T-helper 2 cell treated with Interferon-gamma antibody and Interleukin-4, amounts not matched to agents 5 μg/mL and 100 μg/mL, for 36 hours (primary cell): ENCODE measurements around the gene SLC26A11.

ENCODE experiments used
- DNase-seq: peaks from one replicate; pipeline ENCODE4 v3.0.0; 2021; ENCODE audit warnings: low spot score
- H3K27ac Mint-ChIP-seq: one replicate; pipeline ENCODE4 v1.8.0; 2021; ENCODE audit warnings: mild to moderate bottlenecking, mixed read lengths
- H3K27me3 Mint-ChIP-seq: one replicate; pipeline ENCODE4 v1.8.0; 2021; ENCODE audit warnings: low read depth, mixed read lengths
- H3K36me3 Mint-ChIP-seq: one replicate; pipeline ENCODE4 v1.8.0; 2021; ENCODE audit warnings: low read depth, mixed read lengths
- H3K4me1 Mint-ChIP-seq: one replicate; pipeline ENCODE4 v1.8.0; 2021; ENCODE audit warnings: low read depth, mixed read lengths
- H3K4me3 Mint-ChIP-seq: one replicate; pipeline ENCODE4 v1.8.0; 2022; ENCODE audit warnings: mild to moderate bottlenecking, moderate library complexity, mixed read lengths
- H3K9me3 Mint-ChIP-seq: one replicate; pipeline ENCODE4 v1.8.0; 2021; ENCODE audit warnings: mixed read lengths

Gene SLC26A11

DNA sequence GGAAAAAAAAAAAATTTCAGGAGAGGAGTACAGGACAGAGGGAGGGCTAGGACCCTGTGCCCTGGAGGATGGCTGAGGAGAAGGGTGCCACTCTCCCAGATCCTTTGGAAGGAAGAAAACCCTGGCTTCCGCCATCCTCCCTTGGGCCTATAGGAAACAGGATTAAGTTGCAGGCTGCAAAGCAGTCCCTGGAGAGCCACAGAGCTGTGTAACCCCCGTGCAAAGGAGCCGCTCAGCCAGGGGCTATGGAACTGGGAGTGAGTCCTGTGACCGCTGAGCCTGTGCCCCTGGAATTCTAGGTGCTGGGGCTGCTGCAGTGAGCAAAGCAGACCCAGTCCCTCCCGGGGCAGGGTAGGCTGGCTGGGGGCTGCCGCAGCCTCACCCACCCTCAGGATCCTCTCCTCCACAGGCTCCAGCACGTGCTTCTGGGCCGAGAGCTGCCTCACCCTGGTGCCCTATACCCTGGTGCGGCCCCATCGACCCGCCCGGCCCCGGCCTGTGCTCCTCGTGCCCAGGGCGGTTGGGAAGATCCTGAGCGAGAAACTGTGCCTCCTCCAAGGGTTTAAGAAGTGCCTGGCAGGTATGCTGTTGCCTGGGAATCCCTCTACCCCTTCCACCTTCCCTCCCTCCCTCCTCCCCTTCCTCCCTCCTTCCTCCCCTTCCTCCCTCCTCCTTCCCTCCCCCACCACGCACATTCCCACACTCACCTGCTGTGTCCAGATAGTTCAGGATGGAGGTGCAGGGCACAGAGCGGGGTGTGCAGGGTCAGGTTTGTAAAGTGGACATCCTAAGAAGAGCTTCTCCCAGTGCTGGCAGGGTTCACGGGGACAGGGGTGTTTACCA is 15.4 kb upstream of the SLC26A11 start:
- Mint-ChIP-seq H3K4me1 (no peaks in the 10 kb centered on the region), H3K9me3 (no peaks in the 10 kb centered on the region), H3K36me3 (peaks cover 2% of the 10 kb centered on the region), H3K27ac (no peak overlapping the region), H3K27me3 (no peaks in the 10 kb centered on the region), H3K4me3 (no peak overlapping the region)
- DNase-seq = no peak

DNA sequence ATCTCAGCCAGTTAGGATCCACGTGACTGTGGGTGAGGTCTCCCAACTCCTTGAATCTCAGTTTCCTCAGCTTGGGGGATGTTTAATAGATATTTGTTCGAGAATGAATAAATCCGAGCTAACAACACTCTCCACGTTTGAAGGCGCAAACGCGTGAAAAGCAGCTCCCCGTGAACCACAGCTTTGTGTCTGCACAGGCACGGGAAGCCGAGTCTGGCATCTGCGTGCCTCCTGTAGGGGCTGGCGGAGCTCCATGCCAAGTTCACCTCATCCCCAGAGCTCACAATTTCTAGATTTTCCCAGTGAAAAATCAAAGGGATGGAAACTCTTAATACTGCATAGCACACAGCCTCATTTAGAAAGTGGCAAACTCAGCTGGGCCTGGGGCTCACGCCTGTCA is 14.4 kb upstream of the SLC26A11 start:
- Mint-ChIP-seq H3K4me3 (no peak overlapping the region), H3K36me3 (peaks cover 4% of the 10 kb centered on the region)

DNA sequence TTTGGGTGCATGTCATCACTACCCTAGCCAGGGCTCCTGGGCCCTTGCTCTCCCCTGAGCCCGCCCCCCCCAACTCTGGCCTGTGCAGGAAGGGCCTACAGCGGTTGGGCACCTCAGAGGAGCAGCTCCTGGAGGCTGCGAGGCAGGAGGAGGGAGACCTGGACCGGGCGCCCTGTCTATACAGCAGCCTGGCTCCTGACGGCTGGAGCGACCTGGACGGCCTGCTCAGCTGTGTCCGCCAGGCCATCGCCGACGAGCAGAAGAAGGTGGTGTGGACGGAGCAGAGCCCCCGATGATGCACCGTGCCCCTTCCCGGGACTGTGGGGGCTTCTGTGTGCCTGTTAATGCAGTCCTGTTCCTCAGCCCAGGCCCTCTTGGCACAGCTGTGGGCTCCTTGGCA is 12.2 kb upstream of the SLC26A11 start:
- Mint-ChIP-seq H3K9me3 (no peaks in the 10 kb centered on the region), H3K4me3 (no peak overlapping the region)

More for the DNA sequence above, 14.4 kb upstream of the SLC26A11 start:
- Mint-ChIP-seq H3K4me1 (no peaks in the 10 kb centered on the region), H3K27ac (no peak overlapping the region), H3K27me3 (no peaks in the 10 kb centered on the region), H3K9me3 (no peaks in the 10 kb centered on the region)
- DNase-seq = no peak

DNA sequence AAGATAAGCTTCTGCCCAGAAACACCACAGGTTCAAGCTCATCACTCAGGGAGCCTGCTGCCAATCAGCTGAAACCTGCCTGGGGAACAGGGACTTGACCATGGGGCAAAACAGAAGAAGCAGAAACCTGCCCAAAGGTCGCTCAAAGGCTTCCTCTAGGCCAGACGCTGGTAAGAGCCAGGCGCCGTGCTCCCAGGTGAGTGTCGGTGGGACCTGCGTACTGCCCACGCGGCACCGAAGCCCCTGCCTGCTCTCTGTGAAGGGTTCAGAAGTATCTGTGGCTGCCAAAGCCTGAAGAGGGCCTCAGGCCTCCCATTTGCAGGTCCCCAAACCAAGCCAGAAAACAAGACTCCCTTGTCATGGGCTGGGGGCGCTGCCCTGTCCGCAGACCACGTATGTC is 10.5 kb upstream of the SLC26A11 start:
- H3K4me3 Mint-ChIP-seq = no peak overlapping the region
- no peak for DNase-seq
- no peaks in the 10 kb centered on the region for H3K9me3 Mint-ChIP-seq
- H3K27ac Mint-ChIP-seq = no peak overlapping the region
- H3K4me1 Mint-ChIP-seq = no peaks in the 10 kb centered on the region
- H3K27me3 Mint-ChIP-seq = no peaks in the 10 kb centered on the region
- H3K36me3 Mint-ChIP-seq = peaks cover 7% of the 10 kb centered on the region

More for the DNA sequence above, 12.2 kb upstream of the SLC26A11 start:
- no peaks in the 10 kb centered on the region for H3K4me1 Mint-ChIP-seq
- DNase-seq = no peak
- H3K27me3 Mint-ChIP-seq = no peaks in the 10 kb centered on the region
- no peak overlapping the region for H3K27ac Mint-ChIP-seq
- peaks cover 7% of the 10 kb centered on the region for H3K36me3 Mint-ChIP-seq

DNA sequence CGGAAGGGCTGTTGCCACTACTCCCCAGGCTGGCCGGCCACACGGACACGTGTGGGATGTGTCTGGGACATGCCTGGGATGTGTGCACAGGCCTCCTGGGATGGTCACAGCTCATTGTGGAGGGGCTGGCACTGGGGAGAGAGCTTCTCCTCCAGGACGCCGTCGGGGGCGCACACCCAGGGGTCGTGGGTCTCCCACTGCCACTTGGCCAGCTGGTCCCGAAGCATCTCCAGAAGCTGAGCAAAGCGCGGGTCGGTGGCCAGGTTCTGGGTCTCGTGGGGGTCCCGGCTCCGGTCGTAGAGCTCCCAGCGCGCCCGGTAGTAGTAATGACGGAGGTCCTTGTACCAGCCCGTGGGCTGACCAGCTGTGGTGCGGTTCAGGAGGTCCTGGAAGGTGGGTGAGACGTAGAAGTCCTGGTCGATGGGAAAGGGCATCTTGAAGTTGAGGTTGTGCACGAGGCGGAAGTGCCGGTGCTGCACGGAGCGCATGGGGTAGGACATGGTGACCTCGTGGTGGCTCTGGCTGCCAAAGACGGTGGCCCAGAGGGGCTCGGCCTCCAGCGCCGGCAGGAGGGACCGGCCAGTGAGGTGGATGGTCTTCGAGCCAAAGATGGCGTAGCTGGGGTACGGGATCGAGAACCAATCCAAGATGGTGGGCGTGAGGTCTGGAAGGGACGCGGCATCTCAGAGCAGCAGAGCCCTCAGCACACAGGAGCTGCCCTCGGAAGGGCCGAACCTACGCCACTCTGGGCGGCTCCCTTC is 9.7 kb upstream of the SLC26A11 start:
- no peak overlapping the region for H3K4me3 Mint-ChIP-seq
- no peaks in the 10 kb centered on the region for H3K9me3 Mint-ChIP-seq
- H3K27ac Mint-ChIP-seq = no peak overlapping the region
- no peak for DNase-seq
- peaks cover 7% of the 10 kb centered on the region for H3K36me3 Mint-ChIP-seq
- H3K27me3 Mint-ChIP-seq = no peaks in the 10 kb centered on the region
- H3K4me1 Mint-ChIP-seq = no peaks in the 10 kb centered on the region

DNA sequence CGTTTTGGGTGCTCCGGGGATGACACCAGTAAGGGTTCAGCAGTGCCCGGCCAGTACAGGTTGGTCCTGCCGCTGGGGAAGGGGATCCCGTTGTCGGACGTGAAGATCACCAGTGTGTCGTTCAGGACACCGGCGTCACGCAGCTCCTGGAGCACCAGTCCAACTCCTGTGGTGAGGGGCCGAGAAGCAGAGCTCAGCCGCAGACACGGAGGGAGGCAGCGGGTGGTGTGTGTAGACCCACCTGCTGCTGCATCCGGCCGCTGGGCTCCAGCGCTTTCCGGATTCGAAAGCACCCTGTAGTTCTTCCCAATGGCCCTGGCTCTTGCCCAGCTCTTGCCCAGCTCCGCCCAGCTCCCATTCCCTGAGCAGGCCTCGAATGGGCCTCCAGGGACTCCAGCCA is 8.1 kb upstream of the SLC26A11 start:
- no peak for DNase-seq
- no peaks in the 10 kb centered on the region for H3K9me3 Mint-ChIP-seq
- H3K4me3 Mint-ChIP-seq = no peak overlapping the region
- H3K4me1 Mint-ChIP-seq = no peaks in the 10 kb centered on the region
- H3K27ac Mint-ChIP-seq = no peak overlapping the region
- no peaks in the 10 kb centered on the region for H3K27me3 Mint-ChIP-seq
- H3K36me3 Mint-ChIP-seq = peaks cover 12% of the 10 kb centered on the region

DNA sequence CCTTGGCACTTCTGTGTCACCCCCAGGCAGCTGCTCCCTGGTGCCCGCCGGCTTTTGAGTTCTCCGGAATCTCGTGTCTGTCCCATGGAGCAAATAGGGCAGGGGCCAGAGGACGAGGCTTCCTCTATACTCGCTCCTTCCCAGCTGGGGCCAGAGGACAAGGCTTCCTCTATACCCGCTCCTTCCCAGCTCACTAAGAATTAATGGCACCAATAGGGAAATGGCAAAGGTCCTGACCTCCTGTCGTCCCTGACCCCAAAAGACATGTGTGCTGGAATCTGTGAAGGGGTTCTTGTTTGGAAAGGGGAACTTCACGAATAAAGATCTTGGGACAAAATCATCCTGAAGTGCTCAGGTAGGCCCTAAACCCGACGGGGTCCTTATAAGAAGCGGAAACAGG is 7.7 kb upstream of the SLC26A11 start:
- H3K36me3 Mint-ChIP-seq = peaks cover 16% of the 10 kb centered on the region
- no peaks in the 10 kb centered on the region for H3K27me3 Mint-ChIP-seq
- H3K4me1 Mint-ChIP-seq = peaks cover 2% of the 10 kb centered on the region
- no peak for DNase-seq
- no peaks in the 10 kb centered on the region for H3K9me3 Mint-ChIP-seq
- no peak overlapping the region for H3K4me3 Mint-ChIP-seq
- H3K27ac Mint-ChIP-seq = no peak overlapping the region

DNA sequence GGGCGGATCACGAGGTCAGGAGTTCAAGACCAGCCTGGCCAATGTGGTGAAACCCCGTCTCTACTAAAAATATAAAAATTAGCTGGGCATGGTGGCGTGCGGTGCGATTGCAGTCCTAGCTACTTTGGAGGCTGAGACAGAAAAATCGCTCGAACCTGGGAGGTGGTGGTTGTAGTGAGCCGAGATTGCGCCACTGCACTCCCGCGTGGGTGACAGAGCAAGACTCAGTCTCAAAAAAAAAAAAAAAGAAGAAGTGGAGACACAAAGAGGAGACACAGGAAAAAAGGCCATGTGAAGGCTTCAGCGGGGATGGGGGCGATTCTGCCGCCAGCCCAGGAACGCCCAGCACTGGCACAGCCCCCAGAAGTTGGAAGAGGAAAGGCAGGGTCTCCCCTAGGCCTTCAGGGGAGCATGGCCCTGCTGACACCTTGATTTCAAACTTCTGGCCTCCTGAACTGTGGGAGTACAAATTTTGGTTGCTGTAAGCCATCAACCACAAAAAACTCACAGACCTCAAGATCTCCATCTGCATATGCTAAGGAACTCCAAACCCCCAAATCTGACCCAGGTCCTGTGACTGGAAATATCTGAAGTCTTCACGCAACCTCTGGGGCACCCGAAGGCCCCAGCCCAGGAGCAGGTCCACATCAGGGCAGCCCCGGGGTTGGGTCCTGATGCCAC is 7.1 kb upstream of the SLC26A11 start:
- Mint-ChIP-seq H3K36me3 (peaks cover 18% of the 10 kb centered on the region), H3K4me3 (no peak overlapping the region), H3K9me3 (no peaks in the 10 kb centered on the region), H3K4me1 (peaks cover 3% of the 10 kb centered on the region), H3K27me3 (no peaks in the 10 kb centered on the region), H3K27ac (peak overlapping the region; percentile 19)
- no peak for DNase-seq

DNA sequence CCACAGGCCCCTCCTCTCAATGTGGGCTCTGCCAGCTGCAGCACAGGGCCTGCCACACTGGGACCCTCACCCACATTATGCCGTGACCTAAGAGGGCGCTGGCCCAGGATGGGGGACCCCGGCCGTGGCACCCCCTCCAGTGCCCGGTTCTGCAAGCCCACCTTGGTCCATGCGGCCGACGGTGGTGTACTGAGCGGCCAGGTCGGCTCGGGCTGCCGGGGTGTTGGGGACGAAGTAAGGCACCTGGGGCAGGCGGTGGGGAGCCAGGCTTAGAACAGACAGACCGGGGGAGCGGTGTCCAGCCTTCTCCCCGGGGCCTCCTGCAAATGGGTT is 6.6 kb upstream of the SLC26A11 start:
- Mint-ChIP-seq H3K4me1 (peaks cover 7% of the 10 kb centered on the region), H3K9me3 (no peaks in the 10 kb centered on the region), H3K36me3 (peaks cover 18% of the 10 kb centered on the region), H3K27me3 (no peaks in the 10 kb centered on the region), H3K27ac (no peak overlapping the region), H3K4me3 (no peak overlapping the region)
- no peak for DNase-seq

DNA sequence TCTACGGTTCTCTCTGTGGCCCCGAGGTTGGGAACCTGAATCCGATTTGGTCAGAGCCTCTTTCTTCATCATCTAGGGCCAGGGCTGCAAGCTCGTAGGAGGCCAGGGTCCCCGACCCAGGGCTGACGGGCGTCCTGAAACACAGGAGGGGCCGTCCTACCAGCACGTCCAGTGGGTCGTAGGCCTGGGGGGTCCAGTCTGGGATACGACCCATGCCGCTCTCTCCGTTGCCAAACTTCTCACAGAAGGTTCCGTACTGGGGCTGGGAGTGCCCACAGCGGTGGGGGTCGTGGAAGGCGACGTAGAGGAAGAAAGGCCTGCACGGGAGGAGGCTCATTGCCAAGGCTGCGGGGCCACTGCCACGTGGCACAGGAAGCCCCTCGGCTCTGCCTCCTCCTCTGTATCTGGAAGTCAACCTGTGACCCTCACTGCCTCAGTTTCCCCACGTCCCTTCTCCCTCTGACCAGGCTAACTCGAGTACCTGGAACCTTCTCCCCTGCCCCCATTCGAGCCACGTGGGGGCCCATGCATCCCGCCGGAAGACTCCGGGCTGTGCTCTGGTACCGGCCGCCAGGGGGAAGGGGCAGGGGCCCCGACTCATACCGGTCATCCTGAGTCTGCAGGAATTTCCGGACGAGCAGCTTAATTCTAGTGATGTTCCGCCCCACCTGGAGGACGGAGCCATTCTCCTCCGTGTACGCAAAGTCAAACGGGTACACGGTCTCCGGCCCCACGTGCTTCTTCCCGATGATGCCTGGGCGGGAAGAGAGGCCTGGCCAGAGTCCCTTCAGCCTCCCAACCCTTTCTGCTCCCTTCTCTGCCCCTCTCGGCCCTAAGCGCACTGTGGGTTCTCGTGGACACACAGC is 6.0 kb upstream of the SLC26A11 start:
- Mint-ChIP-seq H3K4me3 (no peak overlapping the region), H3K27ac (no peak overlapping the region), H3K27me3 (no peaks in the 10 kb centered on the region), H3K4me1 (peaks cover 12% of the 10 kb centered on the region), H3K36me3 (peaks cover 18% of the 10 kb centered on the region), H3K9me3 (no peaks in the 10 kb centered on the region)
- no peak for DNase-seq

DNA sequence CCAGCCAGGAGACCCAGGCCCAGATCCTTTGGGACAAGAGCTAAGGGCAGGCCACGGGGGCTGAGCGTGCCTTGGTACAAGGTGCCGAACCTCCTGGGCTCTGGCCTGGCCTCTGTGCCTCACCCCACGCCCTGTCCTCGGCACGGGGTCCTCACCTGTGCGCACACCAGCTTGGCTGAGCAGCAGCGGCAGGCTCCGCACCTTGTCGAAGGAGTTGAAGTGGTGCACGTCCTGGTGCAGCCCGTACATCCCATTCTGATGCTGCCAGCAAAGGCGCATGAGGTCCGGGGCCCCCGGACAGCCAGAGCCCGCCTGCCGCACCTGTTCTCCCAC is 5.4 kb upstream of the SLC26A11 start:
- H3K9me3 Mint-ChIP-seq = no peaks in the 10 kb centered on the region
- H3K4me3 Mint-ChIP-seq = no peak overlapping the region
- H3K27ac Mint-ChIP-seq = no peak overlapping the region
- DNase-seq = no peak
- peaks cover 13% of the 10 kb centered on the region for H3K4me1 Mint-ChIP-seq
- peaks cover 18% of the 10 kb centered on the region for H3K36me3 Mint-ChIP-seq
- H3K27me3 Mint-ChIP-seq = no peaks in the 10 kb centered on the region

DNA sequence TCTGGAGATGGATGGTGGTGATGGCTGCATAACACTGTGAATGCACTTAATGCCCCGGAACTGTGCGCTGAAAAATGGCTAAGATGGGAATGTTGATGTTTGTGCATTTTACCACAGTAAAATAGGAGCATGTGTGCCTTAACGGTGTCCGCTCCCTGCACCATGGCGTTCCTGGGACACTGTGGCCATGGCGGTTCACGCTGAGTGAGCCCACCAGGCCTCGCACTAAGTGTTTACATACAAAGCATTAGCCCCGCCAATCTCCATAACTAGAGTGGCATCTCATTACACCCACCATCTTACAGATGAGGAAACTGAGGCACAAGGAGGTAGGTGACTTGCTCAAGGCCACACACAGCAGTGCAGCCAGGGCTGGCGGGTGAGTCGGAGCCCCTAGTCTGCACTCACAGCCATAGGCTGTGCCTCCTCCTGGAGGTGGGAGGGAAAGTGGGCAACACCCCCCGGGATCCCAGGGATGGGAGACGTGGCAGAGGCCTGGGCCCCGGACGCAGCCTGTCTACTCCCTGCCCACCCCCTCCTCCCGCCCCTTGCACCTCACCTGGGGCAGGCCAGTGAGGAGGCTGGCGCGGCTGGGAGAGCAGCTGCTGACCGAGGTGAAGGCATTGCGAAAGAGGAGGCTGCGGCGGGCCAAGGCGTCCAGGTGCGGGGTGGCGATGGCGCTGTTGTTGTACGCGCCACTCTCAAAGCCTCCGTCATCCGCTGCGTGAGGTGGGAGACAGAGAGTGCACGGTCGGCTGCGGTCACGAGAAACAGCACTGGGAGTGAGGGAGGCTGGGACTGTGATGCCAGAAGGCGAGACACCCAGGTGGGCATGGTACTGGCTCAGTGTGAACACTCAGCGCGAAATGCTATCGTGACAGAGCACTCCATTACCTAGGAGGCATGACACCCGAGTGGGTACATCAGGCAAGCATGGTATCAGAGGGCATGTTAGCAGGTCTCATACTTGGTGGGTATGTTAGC is 3.5 kb upstream of the SLC26A11 start:
- H3K4me1 Mint-ChIP-seq = peaks cover 15% of the 10 kb centered on the region
- no peaks in the 10 kb centered on the region for H3K9me3 Mint-ChIP-seq
- H3K27ac Mint-ChIP-seq = no peak overlapping the region

More for the DNA sequence above, 3.5 kb upstream of the SLC26A11 start:
- H3K36me3 Mint-ChIP-seq = peaks cover 15% of the 10 kb centered on the region
- no peak overlapping the region for H3K4me3 Mint-ChIP-seq
- DNase-seq = no peak
- H3K27me3 Mint-ChIP-seq = no peaks in the 10 kb centered on the region
